A204.1 (cell line): ENCODE data around the gene CT47C1.

ENCODE experiments used
- FAIRE-seq: peaks from 2 replicates; lab custom pipeline; 2012; peaks lifted over from hg19 to GRCh38; lab: Jason Lieb, UNC

Gene CT47C1

GRCh38 chrX:119073911-119074310 lies 1.1 kb downstream of the CT47C1 start:
- no peak for FAIRE-seq

- FAIRE-seq: no peak
Observed at GRCh38 chrX:119075270-119076025, 2.7 kb downstream of the CT47C1 start.

GRCh38 chrX:119082278-119082677 lies 9.5 kb downstream of the CT47C1 start:
- no peak for FAIRE-seq

GRCh38 chrX:119084766-119085165 lies 12.0 kb downstream of the CT47C1 start:
- no peak for FAIRE-seq

GRCh38 chrX:119087121-119087520 lies 14.3 kb downstream of the CT47C1 start:
- no peak for FAIRE-seq

GRCh38 chrX:119089619-119090018 lies 16.8 kb downstream of the CT47C1 start:
- FAIRE-seq: no peak

- FAIRE-seq: no peak
Observed at GRCh38 chrX:119090627-119091026, 17.8 kb downstream of the CT47C1 start.

- no peak for FAIRE-seq
Observed at GRCh38 chrX:119093991-119094735, 21.4 kb downstream of the CT47C1 start.

GRCh38 chrX:119094819-119095218 lies 22.0 kb downstream of the CT47C1 start:
- FAIRE-seq: no peak

- FAIRE-seq: no peak
Observed at GRCh38 chrX:119095936-119096335, 23.1 kb downstream of the CT47C1 start.

GRCh38 chrX:119101168-119101567 lies 28.4 kb downstream of the CT47C1 start:
- FAIRE-seq: no peak

GRCh38 chrX:119105826-119106225 lies 33.0 kb downstream of the CT47C1 start:
- FAIRE-seq: no peak

- FAIRE-seq: no peak
Observed at GRCh38 chrX:119107206-119107605, 34.4 kb downstream of the CT47C1 start.

- FAIRE-seq: no peak
Observed at GRCh38 chrX:119118780-119119395, 46.1 kb downstream of the CT47C1 start.

- FAIRE-seq: no peak
Observed at GRCh38 chrX:119121341-119121740, 48.5 kb downstream of the CT47C1 start.
